ENCODE data around the gene PPP2R3A. TPM values are rescaled to one million over a fixed set of nuclear protein-coding genes. Genes with fewer than 3 reads are reported as not detected.

PPP2R3A gene, protein sequence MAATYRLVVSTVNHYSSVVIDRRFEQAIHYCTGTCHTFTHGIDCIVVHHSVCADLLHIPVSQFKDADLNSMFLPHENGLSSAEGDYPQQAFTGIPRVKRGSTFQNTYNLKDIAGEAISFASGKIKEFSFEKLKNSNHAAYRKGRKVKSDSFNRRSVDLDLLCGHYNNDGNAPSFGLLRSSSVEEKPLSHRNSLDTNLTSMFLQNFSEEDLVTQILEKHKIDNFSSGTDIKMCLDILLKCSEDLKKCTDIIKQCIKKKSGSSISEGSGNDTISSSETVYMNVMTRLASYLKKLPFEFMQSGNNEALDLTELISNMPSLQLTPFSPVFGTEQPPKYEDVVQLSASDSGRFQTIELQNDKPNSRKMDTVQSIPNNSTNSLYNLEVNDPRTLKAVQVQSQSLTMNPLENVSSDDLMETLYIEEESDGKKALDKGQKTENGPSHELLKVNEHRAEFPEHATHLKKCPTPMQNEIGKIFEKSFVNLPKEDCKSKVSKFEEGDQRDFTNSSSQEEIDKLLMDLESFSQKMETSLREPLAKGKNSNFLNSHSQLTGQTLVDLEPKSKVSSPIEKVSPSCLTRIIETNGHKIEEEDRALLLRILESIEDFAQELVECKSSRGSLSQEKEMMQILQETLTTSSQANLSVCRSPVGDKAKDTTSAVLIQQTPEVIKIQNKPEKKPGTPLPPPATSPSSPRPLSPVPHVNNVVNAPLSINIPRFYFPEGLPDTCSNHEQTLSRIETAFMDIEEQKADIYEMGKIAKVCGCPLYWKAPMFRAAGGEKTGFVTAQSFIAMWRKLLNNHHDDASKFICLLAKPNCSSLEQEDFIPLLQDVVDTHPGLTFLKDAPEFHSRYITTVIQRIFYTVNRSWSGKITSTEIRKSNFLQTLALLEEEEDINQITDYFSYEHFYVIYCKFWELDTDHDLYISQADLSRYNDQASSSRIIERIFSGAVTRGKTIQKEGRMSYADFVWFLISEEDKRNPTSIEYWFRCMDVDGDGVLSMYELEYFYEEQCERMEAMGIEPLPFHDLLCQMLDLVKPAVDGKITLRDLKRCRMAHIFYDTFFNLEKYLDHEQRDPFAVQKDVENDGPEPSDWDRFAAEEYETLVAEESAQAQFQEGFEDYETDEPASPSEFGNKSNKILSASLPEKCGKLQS (N-terminal part only)
- 1 to 10 TPM; 1.0 to 3.2 (median 1.7) TPM for total RNA-seq
- long read RNA-seq: 0 reads

DNA sequence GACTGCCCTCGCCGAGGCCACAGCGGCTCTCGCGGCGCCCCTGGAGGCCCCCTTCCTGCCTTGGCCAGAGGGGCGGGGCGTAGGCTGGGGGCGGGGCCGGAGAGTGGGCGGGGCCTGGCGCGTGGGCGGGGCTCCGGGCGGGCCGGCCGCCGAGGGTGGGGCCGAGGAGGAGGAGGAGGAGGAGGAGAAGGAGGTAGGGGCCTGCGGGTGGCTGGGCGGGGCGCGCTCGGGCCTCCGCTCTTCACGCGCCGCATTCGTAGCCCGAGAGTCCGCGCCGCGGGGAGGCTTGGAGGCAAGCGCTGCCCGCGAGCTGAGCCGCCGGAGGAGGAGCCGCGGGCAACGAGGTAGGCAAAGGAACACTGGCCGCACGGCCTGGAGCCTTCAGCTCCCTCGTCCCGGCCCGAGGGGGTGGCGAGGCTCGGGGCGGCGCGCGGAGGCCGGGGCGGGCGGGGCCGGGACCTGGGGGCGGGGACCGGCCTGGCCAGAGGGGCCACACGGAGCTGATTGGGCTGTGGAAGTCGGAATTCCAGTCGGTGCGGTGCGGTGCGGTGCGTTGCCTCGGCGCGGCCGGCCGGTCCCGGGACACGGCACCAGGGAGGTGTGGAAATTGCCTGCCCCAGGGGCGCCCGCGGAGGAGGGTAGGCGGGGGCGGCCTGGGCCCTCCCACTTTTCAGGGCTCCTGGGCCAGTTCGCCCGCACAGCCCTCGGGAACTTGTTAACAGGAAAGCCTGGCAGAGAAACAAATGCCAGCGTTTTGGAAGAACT is at the start of gene PPP2R3A:
TSS of gene PPP2R3A (plus strand) at position 223 of the 765 bp plus-strand sequence. CDS start 35,771 bp downstream, outside the sequence.
- Histone ChIP-seq H3K27me3 (no peaks in the 10 kb centered on the region), H3K9me3 (no peaks in the 10 kb centered on the region), H3K36me3 (no peaks in the 10 kb centered on the region), H3K4me1 (peaks cover 0 to 21% (median 0%) of the 10 kb centered on the region in 4 donors), H3K4me3 (peak within 1 kb of the TSS; percentile 69 to 80 (median 77)), H3K27ac (peak within 1 kb of the TSS; percentile 39 to 85 (median 47))
- ATAC-seq: peak; percentile 92 to 97 (median 96)
- intact Hi-C loops (cut with DNase I): no loop called here
- under 1% methylated on average over 18 of the region's 83 CpGs for WGBS (ENCODE audit: insufficient coverage, low coverage, low lambda C conversion rate, missing lambda C conversion rate)
- peak; percentile 85 to 87 (median 87) for DNase-seq
- TF ChIP-seq POLR2A (IDR thresholded peaks at IDR 0.05): peak; percentile 50
- TF ChIP-seq, protein P1, sequence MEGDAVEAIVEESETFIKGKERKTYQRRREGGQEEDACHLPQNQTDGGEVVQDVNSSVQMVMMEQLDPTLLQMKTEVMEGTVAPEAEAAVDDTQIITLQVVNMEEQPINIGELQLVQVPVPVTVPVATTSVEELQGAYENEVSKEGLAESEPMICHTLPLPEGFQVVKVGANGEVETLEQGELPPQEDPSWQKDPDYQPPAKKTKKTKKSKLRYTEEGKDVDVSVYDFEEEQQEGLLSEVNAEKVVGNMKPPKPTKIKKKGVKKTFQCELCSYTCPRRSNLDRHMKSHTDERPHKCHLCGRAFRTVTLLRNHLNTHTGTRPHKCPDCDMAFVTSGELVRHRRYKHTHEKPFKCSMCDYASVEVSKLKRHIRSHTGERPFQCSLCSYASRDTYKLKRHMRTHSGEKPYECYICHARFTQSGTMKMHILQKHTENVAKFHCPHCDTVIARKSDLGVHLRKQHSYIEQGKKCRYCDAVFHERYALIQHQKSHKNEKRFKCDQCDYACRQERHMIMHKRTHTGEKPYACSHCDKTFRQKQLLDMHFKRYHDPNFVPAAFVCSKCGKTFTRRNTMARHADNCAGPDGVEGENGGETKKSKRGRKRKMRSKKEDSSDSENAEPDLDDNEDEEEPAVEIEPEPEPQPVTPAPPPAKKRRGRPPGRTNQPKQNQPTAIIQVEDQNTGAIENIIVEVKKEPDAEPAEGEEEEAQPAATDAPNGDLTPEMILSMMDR (IDR thresholded peaks at IDR 0.05): no peak

DNA sequence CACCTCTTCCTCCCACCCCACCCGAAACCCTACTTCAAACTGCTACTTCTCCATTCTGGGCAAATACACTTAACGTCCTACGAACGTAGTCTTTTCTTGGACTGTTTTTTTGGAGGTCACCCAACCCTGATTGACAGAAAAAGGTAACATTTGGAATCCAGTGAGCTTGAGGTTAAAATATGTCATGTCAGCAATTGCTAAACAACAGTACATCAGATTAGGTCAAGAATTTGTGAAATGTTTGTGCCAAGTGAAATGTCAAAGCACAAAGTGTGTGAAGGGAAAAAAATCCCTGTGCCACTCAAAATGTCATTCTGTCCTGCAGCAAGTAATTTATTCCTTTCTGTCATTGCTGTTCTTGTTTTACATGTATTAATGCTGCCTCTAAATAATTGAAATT is 49.2 kb upstream of the PPP2R3A start:
- ATAC-seq (peak in 1 of 4 donors; percentile 35), DNase-seq (no peak)
- H3K27me3 ChIP-seq: no peaks in the 10 kb centered on the region
- no peak overlapping the region for H3K4me3 ChIP-seq
- no peaks in the 10 kb centered on the region for H3K36me3 ChIP-seq
- no peak for TF ChIP-seq POLR2A (IDR thresholded peaks at IDR 0.05)
- TF ChIP-seq, protein P1 (IDR thresholded peaks at IDR 0.05): no peak
- H3K9me3 ChIP-seq: no peaks in the 10 kb centered on the region
- no peaks in the 10 kb centered on the region for H3K4me1 ChIP-seq
- WGBS (ENCODE audit: insufficient coverage, low coverage, low lambda C conversion rate, missing lambda C conversion rate): 33% methylated on average over 4 of the region's 4 CpGs
- no peak overlapping the region for H3K27ac ChIP-seq
- intact Hi-C loops (cut with DNase I): no loop called here

GRCh38 chr3:135917076-135917475 is 48.5 kb upstream of the PPP2R3A start:
- 65% methylated on average over 3 of the region's 3 CpGs for WGBS (ENCODE audit: insufficient coverage, low coverage, low lambda C conversion rate, missing lambda C conversion rate)
- Histone ChIP-seq H3K4me1 (no peaks in the 10 kb centered on the region), H3K27me3 (no peaks in the 10 kb centered on the region), H3K27ac (no peak overlapping the region), H3K9me3 (no peaks in the 10 kb centered on the region), H3K4me3 (no peak overlapping the region), H3K36me3 (no peaks in the 10 kb centered on the region)
- DNase-seq (no peak), ATAC-seq (no peak)
- intact Hi-C loops (cut with DNase I): no loop called here
- TF ChIP-seq, protein P1 (IDR thresholded peaks at IDR 0.05): no peak
- TF ChIP-seq POLR2A (IDR thresholded peaks at IDR 0.05): no peak

Measured in right lobe of liver (tissue), 6 donors.